Mucosa of descending colon (tissue), 3 donors: ENCODE data around the gene RGL4. TPM values are rescaled to one million over a fixed set of nuclear protein-coding genes. Genes with fewer than 3 reads are reported as not detected.

ENCODE experiments used
- ATAC-seq: fragments of 200-7000 bp; cut with Tn5 transposase; one replicate; pipeline ENCODE4 v1.9.1; 2020; ENCODE audit warnings: mild to moderate bottlenecking, moderate library complexity
- DNase-seq, 3 donors: peaks; one replicate each; pipeline ENCODE4 v3.0.0-alpha.2; 2020
- H3K36me3 ChIP-seq: fragments of 200-600 bp; one replicate; pipeline ENCODE4 v1.8.0; 2021; ENCODE audit warnings: low read depth, mild to moderate bottlenecking
- H3K4me1 ChIP-seq: fragments of 200-600 bp; one replicate; pipeline ENCODE4 v1.8.0; 2021; ENCODE audit warnings: low read depth, mild to moderate bottlenecking
- H3K4me3 ChIP-seq: fragments of 200-600 bp; one replicate; pipeline ENCODE4 v1.8.0; 2021; ENCODE audit warnings: mild to moderate bottlenecking
- H3K9me3 ChIP-seq: fragments of 200-600 bp; one replicate; pipeline ENCODE4 v1.8.0; 2021; ENCODE audit warnings: mild to moderate bottlenecking
- CTCF ChIP-seq: fragments of 200-600 bp; IDR thresholded peaks from one replicate; pipeline ENCODE4 v1.8.0; 2022; ENCODE audit warnings: antibody characterized with exemption, mild to moderate bottlenecking
- intact Hi-C, 2 donors: fragments of 100-400 bp; cut with DNase I in 1 of 2; cut with micrococcal nuclease in 1 of 2; formaldehyde crosslinking; loops; one replicate each; pipeline versions ENCODE4 v1.11.0 to v1.11.1; 2022; cut with DNase I, micrococcal nuclease
- total RNA-seq, 3 donors: library from RNA; stranded (reverse); fragmentation: NEBNext Ultra II Directional in 2 of 3; extraction: Animal tissue kit (Norgen Biotek cat#: 25700) in 2 of 3; gene quantifications; one replicate each; pipeline versions ENCODE4 v1.2.1 to v1.2.4, GENCODE V29; 2021 to 2023
- donor health status: DM: no; HTN: no; CAD: no; lungs with moderate emphysema.
- donor health status: DM: no; HTN: no; CAD: no.
- donor health status: DM: no; HTN: yes; CAD: no.

Gene RGL4
- total RNA-seq, 3 donors from 2014 or later, result 0.29 to 0.34 TPM; not detected in 1

GRCh38 chr22:23698094-23698493 lies 7.3 kb downstream of the RGL4 start:
- no peak for TF ChIP-seq CTCF
- intact Hi-C loops, result no loop called here
- Histone ChIP-seq H3K9me3 (no peaks in the 10 kb centered on the region), H3K36me3 (no peaks in the 10 kb centered on the region), H3K4me3 (no peak overlapping the region), H3K4me1 (no peaks in the 10 kb centered on the region)
- ATAC-seq (no peak), DNase-seq (no peak)

GRCh38 chr22:23698673-23699235 lies 7.9 kb downstream of the RGL4 start:
- no peak for DNase-seq
- TF ChIP-seq CTCF, result no peak
- Histone ChIP-seq H3K4me1 (no peaks in the 10 kb centered on the region), H3K4me3 (no peak overlapping the region), H3K36me3 (no peaks in the 10 kb centered on the region), H3K9me3 (no peaks in the 10 kb centered on the region)
- no peak for ATAC-seq
- intact Hi-C loops, result no loop called here

- intact Hi-C loops, result no loop called here
- TF ChIP-seq CTCF, result no peak
- Histone ChIP-seq H3K36me3 (no peaks in the 10 kb centered on the region), H3K9me3 (no peaks in the 10 kb centered on the region), H3K4me1 (no peaks in the 10 kb centered on the region), H3K4me3 (no peak overlapping the region)
- DNase-seq, result no peak
- ATAC-seq, result no peak
These were observed 9.9 kb downstream of the RGL4 start for GRCh38 chr22:23700706-23701105.

GRCh38 chr22:23704062-23704461 lies 13.2 kb downstream of the RGL4 start:
- intact Hi-C loops, result no loop called here
- H3K4me3 ChIP-seq, result no peak overlapping the region
- no peaks in the 10 kb centered on the region for H3K9me3 ChIP-seq
- DNase-seq (no peak), ATAC-seq (no peak)
- TF ChIP-seq CTCF, result no peak
- no peaks in the 10 kb centered on the region for H3K4me1 ChIP-seq
- H3K36me3 ChIP-seq, result peaks cover 3% of the 10 kb centered on the region

GRCh38 chr22:23704829-23705228 lies 14.0 kb downstream of the RGL4 start:
- intact Hi-C loops, result no loop called here
- H3K4me3 ChIP-seq, result no peak overlapping the region
- ATAC-seq (no peak), DNase-seq (no peak)
- no peak for TF ChIP-seq CTCF
- no peaks in the 10 kb centered on the region for H3K4me1 ChIP-seq
- H3K9me3 ChIP-seq, result no peaks in the 10 kb centered on the region
- peaks cover 3% of the 10 kb centered on the region for H3K36me3 ChIP-seq

GRCh38 chr22:23705358-23705757 lies 14.5 kb downstream of the RGL4 start:
- intact Hi-C loops, result no loop called here
- peaks cover 3% of the 10 kb centered on the region for H3K36me3 ChIP-seq
- no peaks in the 10 kb centered on the region for H3K9me3 ChIP-seq
- no peaks in the 10 kb centered on the region for H3K4me1 ChIP-seq
- TF ChIP-seq CTCF, result no peak
- no peak for DNase-seq
- H3K4me3 ChIP-seq, result no peak overlapping the region
- ATAC-seq, result no peak
